NCI-H2171 treated with DMSO at 0.1 percent for 48 hours (cell line): Measurements from ENCODE around the gene GALNTL6.

Source experiments
- DNase-seq: peaks from one replicate; lab custom pipeline; 2025; lab: John Stamatoyannopoulos, UW

GALNTL6 gene

GRCh38 chr4:172225457-172225856 lies 412.3 kb downstream of the GALNTL6 start:
- DNase-seq, result no peak

DNA sequence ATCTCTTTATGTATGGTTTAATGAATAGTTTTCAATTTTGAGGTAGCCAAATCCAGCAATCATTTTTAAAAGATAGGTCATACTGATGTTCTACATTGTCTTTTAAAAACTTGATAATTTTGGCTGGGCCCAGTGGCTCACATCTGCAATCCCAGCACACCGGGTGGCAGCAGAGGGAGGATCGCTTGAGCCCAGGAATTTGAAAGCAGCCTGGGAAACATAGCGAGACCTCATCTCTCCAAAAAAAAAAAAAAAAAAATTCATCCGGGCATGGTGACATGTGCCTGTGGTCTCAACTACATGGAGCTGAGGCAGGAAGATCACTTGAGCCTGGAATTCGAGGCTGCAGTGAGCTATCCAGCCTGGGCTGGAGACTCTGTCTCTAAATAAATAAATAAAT lies 419.8 kb downstream of the GALNTL6 start:
- no peak for DNase-seq

- DNase-seq, result no peak
Observed at GRCh38 chr4:172243551-172243950, 430.3 kb downstream of the GALNTL6 start.

GRCh38 chr4:172245516-172245915 lies 432.3 kb downstream of the GALNTL6 start:
- DNase-seq, result no peak

DNA sequence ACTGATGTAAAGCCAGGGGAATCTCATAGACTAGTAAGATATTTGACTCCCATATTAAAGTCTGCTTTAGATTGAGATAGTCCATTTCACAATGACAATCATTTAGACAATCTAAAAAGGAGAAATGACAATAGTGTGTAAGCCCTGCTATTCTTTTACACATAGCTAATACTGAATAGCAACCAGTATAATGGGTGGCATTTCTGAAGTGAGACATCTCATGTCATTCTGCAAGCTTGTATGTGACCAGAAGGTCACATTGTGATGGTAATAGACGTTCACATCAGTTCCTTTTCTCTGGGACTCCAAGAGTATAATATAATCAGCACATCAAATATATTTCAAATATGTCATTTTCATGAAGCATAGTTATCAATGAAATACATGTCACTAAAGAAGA lies 440.2 kb downstream of the GALNTL6 start:
- no peak for DNase-seq

DNA sequence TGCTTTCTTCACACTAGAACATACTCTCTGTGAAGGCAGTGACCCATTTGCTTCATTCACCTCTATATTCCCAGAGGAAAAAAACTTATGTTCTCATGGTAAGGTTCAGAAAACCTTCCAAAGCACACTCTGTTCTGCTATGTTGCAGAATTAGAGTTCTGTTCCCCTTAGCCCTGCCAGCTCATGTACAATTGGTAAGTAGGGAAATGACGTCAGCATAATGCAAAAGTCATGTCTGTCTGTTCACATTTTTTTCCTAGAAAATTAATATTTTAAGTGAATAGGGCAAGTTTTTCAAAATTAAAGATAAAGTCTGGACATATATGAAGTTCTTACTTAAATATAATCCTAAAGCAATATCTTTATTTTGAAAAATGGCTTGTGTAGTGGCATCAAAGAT lies 443.6 kb downstream of the GALNTL6 start:
- no peak for DNase-seq

- peak; percentile 31 for DNase-seq
Observed at GRCh38 chr4:172270397-172270796, 457.2 kb downstream of the GALNTL6 start.

DNA sequence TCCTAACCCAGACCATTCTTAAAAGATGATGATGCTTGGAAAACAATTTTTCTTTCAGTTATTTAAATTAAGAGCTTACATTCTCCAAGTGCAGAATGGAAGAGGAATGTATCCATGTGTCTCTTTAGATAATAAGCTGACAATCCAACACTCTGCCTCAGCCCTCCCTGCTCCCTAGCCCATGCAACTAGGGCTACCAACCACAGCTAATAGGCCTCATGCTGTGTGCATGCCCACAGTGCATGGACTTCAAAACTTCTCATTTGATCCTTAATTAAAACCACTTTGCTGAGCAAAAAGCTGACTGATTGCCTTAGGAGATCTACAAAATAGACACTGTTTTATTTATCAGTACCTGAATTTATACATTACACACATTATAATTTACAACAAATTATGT lies 473.9 kb downstream of the GALNTL6 start:
- DNase-seq, result no peak

DNA sequence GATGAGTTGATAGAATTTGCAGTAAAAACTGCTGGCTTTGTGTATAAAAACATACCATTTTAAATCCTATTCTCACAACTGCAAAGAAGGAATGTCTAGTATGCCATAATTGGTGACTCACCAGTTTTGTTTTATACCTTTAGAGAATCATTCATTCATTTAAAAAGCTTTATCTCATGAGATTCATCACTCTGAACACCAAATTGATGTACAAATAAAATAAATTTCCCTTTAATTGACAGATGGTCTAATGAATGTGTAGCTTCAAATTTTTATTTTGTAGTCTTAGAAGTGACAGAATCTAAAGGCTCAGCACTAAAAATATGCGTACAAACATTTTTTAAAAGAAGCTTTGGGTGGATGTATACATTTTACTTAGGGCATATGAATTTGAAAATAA lies 492.5 kb downstream of the GALNTL6 start:
- DNase-seq, result no peak

- no peak for DNase-seq
Observed at GRCh38 chr4:172308078-172308477, 494.9 kb downstream of the GALNTL6 start.

DNA sequence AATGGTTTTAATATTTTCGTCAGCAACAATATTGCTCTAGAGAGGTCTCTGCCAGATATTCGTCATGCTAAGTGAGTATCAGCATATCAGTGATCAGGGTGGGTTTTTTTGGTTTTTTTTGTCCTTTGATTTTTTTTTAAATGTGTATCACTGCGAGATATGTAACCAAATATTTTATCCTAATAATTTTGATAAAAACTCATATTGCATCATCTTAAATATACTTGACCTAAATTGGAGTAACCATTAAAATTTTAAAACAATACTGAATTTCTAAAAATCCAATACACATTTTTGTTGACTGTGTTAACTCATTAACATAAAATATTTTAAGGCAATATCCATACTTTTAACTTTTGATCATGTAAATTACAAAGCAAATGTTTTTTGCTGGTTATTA lies 498.5 kb downstream of the GALNTL6 start:
- DNase-seq, result no peak

DNA sequence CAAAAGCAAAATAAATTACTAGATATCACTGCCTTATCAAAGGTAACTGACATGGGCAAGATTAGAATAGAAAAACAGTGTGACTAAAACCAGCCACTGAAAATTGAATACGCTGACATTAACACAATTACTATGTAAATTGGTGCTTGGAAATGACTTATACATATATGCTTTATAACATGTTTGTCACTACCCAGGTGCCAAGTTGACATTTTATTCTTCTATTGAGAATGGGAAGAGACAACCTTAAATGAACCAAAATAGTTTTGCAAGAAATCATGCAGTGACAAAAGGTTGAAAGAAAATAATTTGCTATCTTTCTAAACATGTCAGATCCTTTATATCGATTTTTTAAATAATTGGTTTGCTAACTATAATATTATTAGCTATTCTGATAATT lies 510.1 kb downstream of the GALNTL6 start:
- DNase-seq, result no peak

- DNase-seq, result peak; percentile 9
Observed at GRCh38 chr4:172344308-172344938, 531.2 kb downstream of the GALNTL6 start.

DNA sequence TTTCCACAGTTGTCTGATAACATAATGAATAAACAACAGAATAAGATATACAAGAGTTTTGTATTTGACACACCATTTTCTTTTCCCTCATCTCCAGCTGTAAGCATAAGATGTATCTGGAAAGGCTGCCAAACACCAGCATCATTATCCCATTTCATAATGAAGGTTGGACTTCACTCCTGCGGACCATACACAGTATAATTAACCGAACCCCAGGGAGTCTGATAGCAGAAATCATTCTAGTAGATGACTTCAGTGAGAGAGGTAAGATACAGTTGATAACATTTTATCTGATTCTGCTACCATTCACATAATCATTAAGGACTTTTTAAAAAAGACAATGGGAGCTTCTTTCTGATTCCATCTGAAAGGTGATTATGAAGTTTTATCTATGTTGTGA lies 535.2 kb downstream of the GALNTL6 start:
- DNase-seq, result no peak

GRCh38 chr4:172352356-172352755 lies 539.2 kb downstream of the GALNTL6 start:
- DNase-seq, result no peak

DNA sequence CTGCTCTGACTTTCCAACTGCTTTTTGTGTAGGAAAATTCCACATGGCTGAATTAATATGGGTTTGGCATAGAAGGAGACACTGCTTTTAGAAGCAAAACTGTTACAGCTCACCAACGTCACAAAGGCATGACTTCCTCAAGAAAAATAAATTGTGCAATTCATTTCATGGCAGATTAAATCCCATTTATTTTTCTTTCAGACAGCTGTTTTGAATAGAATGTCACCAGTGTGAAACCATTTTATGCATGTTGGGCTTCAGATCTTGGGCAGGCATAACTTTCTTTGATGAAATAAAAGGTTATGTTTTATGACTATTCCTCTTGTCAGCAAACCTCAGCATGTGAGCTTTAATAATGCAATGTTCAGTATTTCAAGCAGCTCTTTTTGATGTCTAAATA lies 542.8 kb downstream of the GALNTL6 start:
- DNase-seq, result no peak

DNA sequence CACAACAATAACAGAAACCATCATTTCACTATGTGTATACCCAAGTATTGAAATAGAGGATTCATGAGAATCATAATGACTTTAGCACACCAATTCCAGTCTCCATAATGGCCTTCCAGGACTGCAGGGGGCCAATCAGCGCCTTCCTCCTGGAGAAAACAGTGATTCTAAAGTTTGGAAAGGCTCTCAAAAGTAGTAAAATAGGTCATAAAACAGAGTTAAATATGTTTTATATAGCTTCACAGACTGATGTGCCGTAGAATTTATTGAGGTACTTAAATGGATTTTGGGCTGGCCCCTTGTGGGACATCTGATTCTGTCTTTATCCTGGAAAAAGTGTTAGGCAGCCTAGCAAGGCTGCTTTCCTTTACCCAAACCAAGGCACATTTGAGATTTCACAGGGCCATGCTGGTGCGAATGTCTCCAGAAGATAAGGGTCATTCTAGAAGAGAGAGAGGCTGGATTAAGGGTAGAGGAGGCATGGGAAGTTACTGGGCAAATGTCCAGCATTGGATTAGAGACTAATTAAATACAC lies 543.9 kb downstream of the GALNTL6 start:
- DNase-seq, result no peak

- DNase-seq, result no peak
Observed at GRCh38 chr4:172362569-172362968, 549.4 kb downstream of the GALNTL6 start.

DNA sequence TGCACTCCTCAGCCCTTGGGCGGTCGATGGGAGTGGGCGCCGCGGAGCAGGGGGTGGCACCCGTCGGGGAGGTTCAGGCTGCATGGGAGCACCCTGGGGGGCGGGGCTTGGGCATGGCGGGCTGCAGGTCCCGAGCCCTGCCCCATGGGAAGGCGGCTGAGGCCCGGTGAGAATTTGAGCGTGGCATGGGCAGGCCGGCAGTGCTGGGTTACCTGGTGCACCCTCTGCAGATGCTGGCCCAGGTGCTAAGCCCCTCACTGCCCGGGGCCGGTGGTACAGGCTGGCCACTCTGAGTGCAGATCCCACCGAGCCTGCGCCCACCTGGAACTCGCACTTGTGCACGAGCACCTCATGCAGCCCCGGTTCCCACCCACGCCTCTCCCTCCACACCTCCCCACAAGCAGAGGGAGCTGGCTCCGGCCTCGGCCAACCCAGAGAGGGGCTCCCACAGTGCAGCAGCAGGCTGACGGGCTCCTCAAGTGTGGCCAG lies 556.3 kb downstream of the GALNTL6 start:
- DNase-seq, result no peak

DNA sequence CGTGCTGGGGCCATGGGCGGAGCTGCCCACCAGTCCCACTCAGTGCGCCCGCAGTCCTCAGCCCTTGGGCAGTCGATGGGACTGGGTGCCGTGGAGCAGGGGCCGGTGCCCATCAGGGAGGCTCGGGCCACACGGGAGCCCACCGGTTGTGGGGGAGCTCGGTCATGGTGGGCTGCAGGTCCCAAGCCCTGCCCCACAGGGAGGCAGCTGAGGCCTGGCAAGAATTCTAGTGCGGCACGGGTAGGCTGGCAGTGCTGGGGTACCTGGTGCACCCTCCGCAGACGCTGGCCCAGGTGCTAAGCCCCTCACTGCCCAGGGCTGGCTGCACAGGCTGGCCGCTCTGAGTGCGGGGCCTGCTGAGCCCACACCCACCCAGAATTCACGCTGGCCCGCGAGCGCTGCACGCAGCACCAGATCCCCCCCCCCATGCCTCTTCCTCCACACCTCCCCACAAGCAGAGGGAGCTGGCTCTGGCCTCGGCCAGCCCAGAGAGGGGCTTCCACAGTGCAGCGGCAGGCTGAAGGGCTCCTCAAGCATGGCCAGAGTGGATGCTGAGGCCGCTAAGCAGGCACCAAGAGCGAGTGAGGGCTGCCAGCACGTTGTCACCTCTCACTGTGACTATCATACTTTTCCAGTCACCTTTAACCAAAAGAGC lies 564.4 kb downstream of the GALNTL6 start:
- no peak for DNase-seq

GRCh38 chr4:172379834-172380233 lies 566.6 kb downstream of the GALNTL6 start:
- DNase-seq, result no peak

GRCh38 chr4:172390331-172390730 lies 577.1 kb downstream of the GALNTL6 start:
- DNase-seq, result no peak

- no peak for DNase-seq
Observed at GRCh38 chr4:172392741-172393140, 579.5 kb downstream of the GALNTL6 start.

- DNase-seq, result no peak
Observed at GRCh38 chr4:172393220-172393619, 580.0 kb downstream of the GALNTL6 start.
